CD4-positive, alpha-beta T cell treated with Interleukin-17A for 4 hours (primary cell): ENCODE measurements around the gene IGF2BP1.

Experiments used
- DNase-seq: peaks from one replicate; pipeline ENCODE4 v3.0.0-alpha.2; 2020; ENCODE audit warnings: mixed read lengths

Gene IGF2BP1

DNA sequence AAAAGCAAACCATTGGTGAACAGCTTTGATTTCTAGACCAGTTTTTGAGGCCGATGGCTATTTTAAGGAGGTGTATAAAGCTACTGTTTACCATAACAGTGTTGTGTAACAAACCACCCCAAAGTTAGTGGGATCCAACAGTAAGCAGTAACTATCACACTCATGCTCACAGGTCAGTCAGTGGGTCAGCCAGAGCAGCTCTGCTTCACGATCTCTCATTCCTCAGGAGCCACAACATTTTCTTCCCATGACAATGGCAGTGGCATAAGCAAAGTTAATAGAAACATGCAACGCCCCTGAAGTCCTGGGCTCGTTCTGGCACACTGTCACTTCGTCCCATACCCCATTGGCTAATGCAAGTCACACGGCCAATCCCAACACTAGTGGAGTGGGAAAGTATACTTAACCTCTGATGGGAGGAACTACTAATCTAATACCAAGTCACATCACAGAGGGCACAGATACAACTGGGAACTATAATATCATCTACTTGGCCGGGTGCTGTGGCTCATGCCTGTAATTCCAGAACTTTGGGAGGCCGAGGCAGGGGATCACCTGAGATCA, 107.4 kb downstream of the IGF2BP1 start:
- DNase-seq = no peak
